NB4 (cell line): Measurements from ENCODE around the gene SKOR1.
A peak's percentile ranks its signal among the peaks of the same experiment; 100 is the strongest.

Experiments used
- POLR2A ChIP-seq: IDR thresholded peaks from 2 replicates; pipeline ENCODE4 v1.6.1; 2011; ENCODE audit warnings: mild to moderate bottlenecking; ENCODE audit not compliant: insufficient read length; ENCODE audit errors: extremely low read depth
- TF ChIP-seq, protein P1 (sequence below): IDR thresholded peaks from one replicate; pipeline ENCODE4 v1.5.1; 2012; ENCODE audit warnings: low read depth, low read length
- TF ChIP-seq, protein P2 (sequence below): IDR thresholded peaks from 2 replicates; pipeline ENCODE4 v1.6.1; 2011; ENCODE audit warnings: low read depth, low read length

DNA sequence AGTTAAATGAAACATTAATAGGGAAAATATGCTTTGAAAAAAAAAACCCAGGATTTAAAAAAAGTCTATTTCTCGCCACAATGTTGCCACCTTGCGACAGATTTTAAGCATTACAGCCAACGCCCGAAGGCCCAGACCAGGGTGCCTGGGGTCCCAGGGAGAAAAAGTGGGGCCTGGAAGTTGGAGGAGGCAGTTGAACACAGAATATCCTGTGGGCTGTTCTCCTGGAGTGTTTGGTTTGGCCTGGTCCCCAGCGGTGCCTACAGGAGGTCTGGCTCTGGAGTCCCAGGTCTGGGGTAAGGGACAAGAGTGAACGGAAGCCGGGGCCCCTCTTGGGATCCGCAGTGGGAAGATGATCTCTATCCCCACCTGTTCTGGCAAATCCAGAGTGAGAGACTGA lies 11.2 kb downstream of the SKOR1 start:
- TF ChIP-seq, protein P1, sequence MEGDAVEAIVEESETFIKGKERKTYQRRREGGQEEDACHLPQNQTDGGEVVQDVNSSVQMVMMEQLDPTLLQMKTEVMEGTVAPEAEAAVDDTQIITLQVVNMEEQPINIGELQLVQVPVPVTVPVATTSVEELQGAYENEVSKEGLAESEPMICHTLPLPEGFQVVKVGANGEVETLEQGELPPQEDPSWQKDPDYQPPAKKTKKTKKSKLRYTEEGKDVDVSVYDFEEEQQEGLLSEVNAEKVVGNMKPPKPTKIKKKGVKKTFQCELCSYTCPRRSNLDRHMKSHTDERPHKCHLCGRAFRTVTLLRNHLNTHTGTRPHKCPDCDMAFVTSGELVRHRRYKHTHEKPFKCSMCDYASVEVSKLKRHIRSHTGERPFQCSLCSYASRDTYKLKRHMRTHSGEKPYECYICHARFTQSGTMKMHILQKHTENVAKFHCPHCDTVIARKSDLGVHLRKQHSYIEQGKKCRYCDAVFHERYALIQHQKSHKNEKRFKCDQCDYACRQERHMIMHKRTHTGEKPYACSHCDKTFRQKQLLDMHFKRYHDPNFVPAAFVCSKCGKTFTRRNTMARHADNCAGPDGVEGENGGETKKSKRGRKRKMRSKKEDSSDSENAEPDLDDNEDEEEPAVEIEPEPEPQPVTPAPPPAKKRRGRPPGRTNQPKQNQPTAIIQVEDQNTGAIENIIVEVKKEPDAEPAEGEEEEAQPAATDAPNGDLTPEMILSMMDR: peak; percentile 67
- TF ChIP-seq POLR2A: no peak
- TF ChIP-seq, protein P2, sequence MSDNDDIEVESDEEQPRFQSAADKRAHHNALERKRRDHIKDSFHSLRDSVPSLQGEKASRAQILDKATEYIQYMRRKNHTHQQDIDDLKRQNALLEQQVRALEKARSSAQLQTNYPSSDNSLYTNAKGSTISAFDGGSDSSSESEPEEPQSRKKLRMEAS: no peak
